IPS-18c (cell line): ENCODE results near the gene TMEM114.
"Not testable (repeated sequence)": the region's sequence is repeated elsewhere in the genome, so short reads cannot be mapped to it uniquely, and the experiment has no call there.

ENCODE experiments used
- H3K4me3 ChIP-seq: 2 replicates; pipeline ENCODE4 v1.7.0; 2013; ENCODE audit warnings: low read depth, mild to moderate bottlenecking, low read length, moderate library complexity; ENCODE audit not compliant: insufficient read depth
- H3K9me3 ChIP-seq: one replicate; pipeline ENCODE4 v1.6.1; 2013; ENCODE audit warnings: mild to moderate bottlenecking, low read length, moderate library complexity; ENCODE audit not compliant: control insufficient read depth, insufficient read depth

The TMEM114 gene

DNA sequence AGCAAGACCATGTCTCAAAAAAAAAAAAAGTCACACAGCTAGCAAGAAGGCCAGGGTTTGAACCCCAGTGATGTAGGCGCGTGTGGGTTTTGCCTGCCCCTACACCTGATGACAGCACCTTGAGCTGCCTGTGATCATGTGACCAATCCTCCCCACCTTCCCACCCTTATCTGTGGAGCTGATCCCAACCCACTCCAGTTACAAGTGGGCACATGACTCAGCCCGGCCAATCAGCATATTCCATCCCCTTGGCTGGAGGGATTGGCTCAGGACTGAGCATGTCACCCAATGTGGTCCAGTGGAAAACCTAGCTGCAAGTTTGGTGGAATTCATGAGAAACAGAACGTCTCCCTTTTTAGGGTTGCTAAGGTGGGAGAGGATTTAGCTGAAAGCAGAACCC, 6.6 kb downstream of the TMEM114 start:
- Histone ChIP-seq H3K4me3 (no peak overlapping the region), H3K9me3 (no peaks in the 10 kb centered on the region)

DNA sequence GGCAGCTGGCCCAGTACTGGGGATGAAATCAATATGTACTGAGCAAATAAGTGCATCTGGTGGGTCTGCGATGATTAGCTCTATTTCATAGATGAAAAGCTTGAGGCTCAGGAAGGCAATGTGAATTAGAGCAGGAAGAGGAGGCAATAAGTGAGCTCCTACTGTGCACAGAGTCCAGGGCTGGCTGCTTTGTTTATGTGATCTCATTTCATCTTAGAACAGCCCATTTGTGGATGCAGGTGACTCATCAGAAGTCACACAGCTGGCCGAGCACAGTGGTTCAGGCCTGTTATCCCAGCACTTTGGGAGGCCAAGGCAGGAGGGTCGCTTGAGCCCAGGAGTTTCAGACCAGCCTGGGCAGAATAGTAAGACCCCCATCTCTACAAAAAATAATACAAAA, 7.1 kb downstream of the TMEM114 start:
- H3K4me3 ChIP-seq, result no peak overlapping the region

GRCh38 chr16:8581831-8582580, 8.3 kb downstream of the TMEM114 start:
- no peaks in the 10 kb centered on the region for H3K9me3 ChIP-seq
- no peak overlapping the region for H3K4me3 ChIP-seq

More for the DNA sequence above, 7.1 kb downstream of the TMEM114 start:
- no peaks in the 10 kb centered on the region for H3K9me3 ChIP-seq

- H3K9me3 ChIP-seq, result no peaks in the 10 kb centered on the region
- H3K4me3 ChIP-seq, result no peak overlapping the region
Measured at GRCh38 chr16:8579559-8579958, 10.8 kb downstream of the TMEM114 start.

GRCh38 chr16:8577678-8578304, 12.5 kb downstream of the TMEM114 start:
- Histone ChIP-seq H3K4me3 (no peak overlapping the region), H3K9me3 (no peaks in the 10 kb centered on the region)

GRCh38 chr16:8576141-8577004, 13.9 kb downstream of the TMEM114 start:
- Histone ChIP-seq H3K9me3 (no peaks in the 10 kb centered on the region), H3K4me3 (no peak overlapping the region)

DNA sequence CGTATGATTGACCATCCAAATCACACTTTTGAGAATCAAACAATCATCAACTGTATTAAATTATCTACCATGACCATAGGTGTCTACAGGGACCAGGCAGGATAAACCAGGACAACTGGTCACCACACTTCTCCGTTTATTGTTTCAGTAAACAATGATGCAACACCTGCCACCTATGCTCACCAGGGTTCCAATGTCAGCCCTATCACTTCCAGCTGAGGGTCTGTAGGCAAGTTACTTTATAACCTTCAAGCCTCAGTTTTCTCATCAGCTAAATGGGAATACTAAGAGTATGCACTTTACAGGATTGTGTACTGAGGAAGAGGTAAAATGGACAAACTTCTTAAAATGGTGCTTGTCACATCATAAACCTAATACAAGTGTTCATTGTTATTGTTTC, 14.9 kb downstream of the TMEM114 start:
- Histone ChIP-seq H3K4me3 (no peak overlapping the region), H3K9me3 (no peaks in the 10 kb centered on the region)

DNA sequence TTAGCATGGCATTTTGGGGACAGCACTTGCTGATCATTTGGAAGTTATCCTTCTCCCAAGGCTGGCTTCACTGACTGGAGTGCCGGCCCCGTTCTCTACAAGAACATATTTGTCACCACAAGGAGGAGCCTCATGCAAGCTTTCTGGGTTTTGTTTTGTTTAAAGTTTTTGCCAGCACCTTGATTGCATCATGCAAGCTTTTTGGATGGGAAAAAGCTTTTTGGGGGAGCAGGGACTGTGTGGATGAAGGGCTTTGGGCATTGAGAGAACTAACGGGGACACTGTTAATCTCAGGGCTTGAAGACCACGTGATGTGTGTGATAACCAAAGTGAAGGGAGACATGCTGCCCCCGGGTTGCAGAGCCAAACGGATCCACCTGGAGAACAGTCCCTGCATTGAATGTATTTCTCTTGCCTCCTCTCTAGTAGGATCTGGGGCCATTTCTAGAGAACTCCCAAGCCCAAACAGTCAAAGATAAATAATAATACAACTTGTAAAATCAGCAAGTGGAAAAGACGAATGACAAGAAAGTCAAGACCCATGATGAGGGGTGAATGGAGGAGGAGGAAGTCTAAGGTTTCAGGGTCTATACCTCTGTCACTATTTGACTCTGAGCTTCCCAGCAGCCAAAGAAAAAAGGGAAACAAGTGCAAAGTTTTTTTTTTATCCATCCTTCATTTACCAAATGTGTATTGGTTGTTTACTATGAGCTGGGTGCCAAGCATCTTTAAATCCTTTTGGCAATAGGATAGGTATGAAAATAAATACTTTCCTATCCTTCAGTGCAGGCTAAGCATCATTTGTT, 17.2 kb downstream of the TMEM114 start:
- Histone ChIP-seq H3K4me3 (no peak overlapping the region), H3K9me3 (no peaks in the 10 kb centered on the region)

GRCh38 chr16:8572063-8572918, 18.0 kb downstream of the TMEM114 start:
- Histone ChIP-seq H3K9me3 (no peaks in the 10 kb centered on the region), H3K4me3 (no peak overlapping the region)

GRCh38 chr16:8571061-8571596, 19.2 kb downstream of the TMEM114 start:
- no peak overlapping the region for H3K4me3 ChIP-seq
- no peaks in the 10 kb centered on the region for H3K9me3 ChIP-seq

GRCh38 chr16:8570393-8570792, 19.9 kb downstream of the TMEM114 start:
- not testable (repeated sequence) for H3K4me3 ChIP-seq, H3K9me3 ChIP-seq

DNA sequence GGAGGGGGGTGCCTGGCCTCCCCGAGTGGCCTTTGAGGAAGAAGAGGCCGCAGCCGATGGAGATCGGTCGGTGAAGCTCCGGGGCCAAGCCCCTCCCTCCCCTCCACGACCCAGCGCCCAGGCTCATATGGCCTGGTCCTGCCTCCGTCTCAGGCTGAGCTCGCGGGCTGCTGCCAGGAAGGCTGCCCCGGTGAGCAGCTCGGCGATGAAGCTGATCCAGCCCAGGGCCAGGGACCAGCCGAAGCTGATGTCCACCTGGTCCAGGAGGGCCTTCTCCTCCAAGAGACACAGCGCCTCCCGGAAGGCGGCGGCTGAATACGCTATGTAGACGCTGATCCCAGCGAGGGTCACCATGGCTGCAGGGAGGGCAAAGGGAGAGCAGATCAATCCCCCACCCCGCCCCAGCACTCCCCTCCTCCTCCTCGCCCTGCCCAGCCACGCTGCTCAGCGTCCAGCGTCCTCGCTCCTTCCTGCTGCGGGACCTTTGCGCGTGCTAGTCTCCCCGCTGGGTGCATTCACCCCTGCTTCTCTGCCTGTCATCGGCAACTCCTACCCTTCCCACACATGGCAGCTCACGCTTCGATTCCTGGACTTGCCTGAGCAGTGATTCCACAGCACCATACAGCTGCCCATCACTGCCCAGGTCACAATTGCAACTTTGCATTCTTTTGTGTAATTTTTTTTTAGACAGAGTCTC, 20.5 kb downstream of the TMEM114 start:
- H3K9me3 ChIP-seq, result no peaks in the 10 kb centered on the region
- no peak overlapping the region for H3K4me3 ChIP-seq

- Histone ChIP-seq H3K9me3 (no peaks in the 10 kb centered on the region), H3K4me3 (no peak overlapping the region)
Measured at GRCh38 chr16:8568231-8568617, 22.1 kb downstream of the TMEM114 start.

DNA sequence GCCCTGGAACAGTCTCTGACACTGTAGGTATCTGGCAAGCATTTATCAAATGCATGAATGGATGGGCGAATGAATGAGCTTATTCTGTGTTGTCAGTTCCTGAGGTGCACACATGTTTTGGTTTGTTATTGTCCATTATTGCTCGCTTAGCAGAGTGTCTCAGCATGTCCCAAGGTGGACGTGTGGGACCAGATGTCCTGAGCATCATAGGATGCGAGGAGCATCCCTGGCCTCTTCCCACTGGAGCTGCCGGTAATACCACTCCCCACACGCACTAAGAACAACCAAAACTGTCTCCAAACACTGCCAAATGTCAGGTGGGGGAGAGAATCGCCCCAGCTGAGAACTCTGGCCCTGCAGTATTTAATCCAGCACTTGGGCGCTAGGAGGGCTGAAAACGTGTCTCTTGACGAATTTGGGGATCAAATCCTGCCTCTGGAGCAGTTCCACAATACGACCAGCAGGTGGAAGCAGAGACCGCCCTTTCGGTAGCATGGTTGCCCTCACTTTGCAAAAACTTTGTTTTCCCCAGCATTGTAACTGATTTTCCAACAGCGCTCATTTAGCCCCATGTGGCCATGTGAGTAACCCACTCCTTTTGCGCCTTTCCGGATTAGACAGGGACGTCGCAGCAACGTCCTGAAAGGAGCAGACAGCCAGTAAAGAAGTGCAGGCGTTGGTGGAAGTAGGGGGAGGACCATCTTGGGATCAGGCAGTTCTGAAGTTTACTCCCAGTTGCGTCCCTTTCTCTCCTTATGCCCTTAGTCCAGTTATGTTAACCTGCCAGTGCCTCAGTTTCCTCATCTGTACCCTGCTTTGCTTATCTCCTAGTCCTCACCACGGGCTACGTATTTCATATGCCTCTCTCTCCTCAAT, 22.7 kb downstream of the TMEM114 start:
- no peak overlapping the region for H3K4me3 ChIP-seq

GRCh38 chr16:8565498-8565897, 24.8 kb downstream of the TMEM114 start:
- H3K9me3 ChIP-seq, result no peaks in the 10 kb centered on the region
- no peak overlapping the region; the same call in 1 of the 2 replicates for H3K4me3 ChIP-seq

More for the DNA sequence above, 22.7 kb downstream of the TMEM114 start:
- H3K9me3 ChIP-seq, result no peaks in the 10 kb centered on the region
